Right renal pelvis (tissue), 4 donors: ENCODE results near the gene NHLRC3. TPM values are rescaled to one million over a fixed set of nuclear protein-coding genes. Genes with fewer than 3 reads are reported as not detected.
"Not testable (repeated sequence)": the region's sequence is repeated elsewhere in the genome, so short reads cannot be mapped to it uniquely, and the experiment has no call there.

Experiments
- DNase-seq, 4 donors: peaks; one replicate each; pipeline ENCODE4 v3.0.0-alpha.2; 2013; ENCODE audit warnings: low read depth in 4 of 4, low spot score in 3 of 4, missing footprints in 1 of 4
- polyA plus RNA-seq, 4 donors: library from polyadenylated mRNA; unstranded; fragments of 120-200 nt; gene quantifications; one replicate each; pipeline ENCODE4 v1.2.1, GENCODE V29; 2013; ENCODE audit not compliant: insufficient read length in 4 of 4

NHLRC3 gene
- polyA plus RNA-seq, result 10 to 100 TPM; 34.7 to 48.5 (median 42.0) TPM

- peak; percentile 89 to 94 (median 90) for DNase-seq
These were observed at the start of gene NHLRC3, which contains the start of gene PROSER1 for GRCh38 chr13:39037880-39038568. NHLRC3 (plus strand) TSS chr13:39038456; CDS start chr13:39038640, 184 bp downstream. PROSER1 (minus strand) TSS chr13:39038089; CDS start chr13:39037242, 847 bp downstream.

- no peak for DNase-seq
These were observed 47.6 kb upstream of the NHLRC3 start, which contains the start of gene STOML3 for GRCh38 chr13:38990693-38991092. STOML3 (minus strand) TSS chr13:38990831; CDS start chr13:38990721, 110 bp downstream.

- DNase-seq, result no peak
These were observed 44.9 kb upstream of the NHLRC3 start for GRCh38 chr13:38993381-38993780.

- no peak for DNase-seq
These were observed 39.5 kb upstream of the NHLRC3 start for GRCh38 chr13:38998739-38999138.

GRCh38 chr13:39006371-39007111 is 31.7 kb upstream of the NHLRC3 start:
- DNase-seq, result not testable (repeated sequence)

- DNase-seq, result no peak
These were observed 25.6 kb upstream of the NHLRC3 start for GRCh38 chr13:39012608-39013007.

GRCh38 chr13:39013462-39013861 is 24.8 kb upstream of the NHLRC3 start:
- no peak for DNase-seq

GRCh38 chr13:39016087-39016486 is 22.2 kb upstream of the NHLRC3 start:
- no peak for DNase-seq

- no peak for DNase-seq
These were observed 21.5 kb upstream of the NHLRC3 start for GRCh38 chr13:39016787-39017186.

GRCh38 chr13:39020853-39021462 is 17.3 kb upstream of the NHLRC3 start:
- DNase-seq, result no peak

GRCh38 chr13:39023316-39023715 is 14.9 kb upstream of the NHLRC3 start:
- DNase-seq, result no peak

- DNase-seq, result no peak
These were observed 14.5 kb upstream of the NHLRC3 start for GRCh38 chr13:39023761-39024160.

- DNase-seq, result no peak
These were observed 12.8 kb upstream of the NHLRC3 start for GRCh38 chr13:39025433-39025839.

GRCh38 chr13:39032150-39032549 is 6.1 kb upstream of the NHLRC3 start:
- no peak for DNase-seq

- no peak for DNase-seq
These were observed 4.2 kb upstream of the NHLRC3 start for GRCh38 chr13:39034085-39034484.

- no peak for DNase-seq
These were observed 3.1 kb upstream of the NHLRC3 start for GRCh38 chr13:39035204-39035603.

- DNase-seq, result no peak
These were observed 2.5 kb upstream of the NHLRC3 start for GRCh38 chr13:39035799-39036198.

GRCh38 chr13:39036212-39036611 is 2.0 kb upstream of the NHLRC3 start:
- no peak for DNase-seq

GRCh38 chr13:39037410-39037879 is 811 bp upstream of the NHLRC3 start:
- DNase-seq, result no peak

- DNase-seq, result no peak
These were observed 344 bp downstream of the NHLRC3 start for GRCh38 chr13:39038569-39039030.

GRCh38 chr13:39039041-39039440 is 785 bp downstream of the NHLRC3 start:
- DNase-seq, result no peak
